Activated B cell treated with CpG ODN at 0.5 μM for 24 hours (primary cell): ENCODE results near the gene CMTR2. TPM values are rescaled to one million over a fixed set of nuclear protein-coding genes. Genes with fewer than 3 reads are reported as not detected.

Source experiments
- ATAC-seq: fragments of 200-7000 bp; cut with Tn5 transposase; one replicate; pipeline ENCODE4 v1.10.0; 2021; ENCODE audit warnings: low read depth, mild to moderate bottlenecking, moderate library complexity
- CTCF ChIA-PET: fragments of 350-600 bp; sonication (Branson Sonifier 250); formaldehyde crosslinking; loops from one replicate; lab custom pipeline; 2021; ENCODE audit warnings: antibody characterized with exemption; lab: Charles Lee
- POLR2A ChIA-PET: fragments of 350-600 bp; sonication (Branson Sonifier 250); formaldehyde crosslinking; loops from one replicate; lab custom pipeline; 2021; ENCODE audit warnings: antibody characterized with exemption; lab: Charles Lee
- DNase-seq: peaks from one replicate; pipeline ENCODE4 v3.0.0; 2022
- H3K27ac Mint-ChIP-seq: one replicate; pipeline ENCODE4 v1.8.0; 2020; ENCODE audit warnings: mixed read lengths
- H3K27me3 Mint-ChIP-seq: one replicate; pipeline ENCODE4 v1.8.0; 2021; ENCODE audit warnings: mixed read lengths
- H3K36me3 Mint-ChIP-seq: one replicate; pipeline ENCODE4 v1.8.0; 2021; ENCODE audit warnings: low read depth, mixed read lengths
- H3K4me1 Mint-ChIP-seq: one replicate; pipeline ENCODE4 v1.8.0; 2021; ENCODE audit warnings: mixed read lengths
- H3K4me3 Mint-ChIP-seq: one replicate; pipeline ENCODE4 v1.8.0; 2020; ENCODE audit warnings: mild to moderate bottlenecking, mixed read lengths
- H3K9me3 Mint-ChIP-seq: one replicate; pipeline ENCODE4 v1.8.0; 2020; ENCODE audit warnings: mixed read lengths
- intact Hi-C: fragments of 100-400 bp; cut with micrococcal nuclease; formaldehyde crosslinking; loops from one replicate; pipeline ENCODE4 v1.15.1; 2024
- total RNA-seq: library from RNA; stranded (reverse); gene quantifications from 2 replicates; pipeline ENCODE4 v1.2.3, GENCODE V29; 2022
- TF ChIP-seq, protein P1 (sequence below): fragments of 200-600 bp; IDR thresholded peaks from one replicate; pipeline ENCODE4 v1.8.0; 2022; ENCODE audit warnings: antibody characterized with exemption, mild to moderate bottlenecking

Gene CMTR2
- total RNA-seq, 1 donor from 2014 or later: 35.3 TPM

DNA sequence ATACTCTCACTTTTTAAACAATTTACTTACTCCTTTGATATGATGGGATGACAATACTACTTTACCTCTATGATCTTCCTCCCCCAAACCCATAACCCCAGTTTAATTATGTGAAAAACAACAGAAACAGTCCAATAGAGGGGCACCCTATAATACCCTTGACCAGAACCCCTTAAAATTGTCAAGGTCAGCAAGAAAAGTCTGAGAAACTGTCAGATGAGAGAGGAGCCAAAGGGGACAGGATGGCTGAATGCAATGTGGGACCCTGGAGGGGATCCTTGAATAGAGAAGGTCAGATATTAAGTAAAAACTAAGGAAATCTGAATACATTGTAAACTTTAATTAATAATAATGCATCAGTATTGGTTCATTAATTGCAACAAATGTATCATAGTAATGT is 42.9 kb downstream of the CMTR2 start:
- TF ChIP-seq, protein P1, sequence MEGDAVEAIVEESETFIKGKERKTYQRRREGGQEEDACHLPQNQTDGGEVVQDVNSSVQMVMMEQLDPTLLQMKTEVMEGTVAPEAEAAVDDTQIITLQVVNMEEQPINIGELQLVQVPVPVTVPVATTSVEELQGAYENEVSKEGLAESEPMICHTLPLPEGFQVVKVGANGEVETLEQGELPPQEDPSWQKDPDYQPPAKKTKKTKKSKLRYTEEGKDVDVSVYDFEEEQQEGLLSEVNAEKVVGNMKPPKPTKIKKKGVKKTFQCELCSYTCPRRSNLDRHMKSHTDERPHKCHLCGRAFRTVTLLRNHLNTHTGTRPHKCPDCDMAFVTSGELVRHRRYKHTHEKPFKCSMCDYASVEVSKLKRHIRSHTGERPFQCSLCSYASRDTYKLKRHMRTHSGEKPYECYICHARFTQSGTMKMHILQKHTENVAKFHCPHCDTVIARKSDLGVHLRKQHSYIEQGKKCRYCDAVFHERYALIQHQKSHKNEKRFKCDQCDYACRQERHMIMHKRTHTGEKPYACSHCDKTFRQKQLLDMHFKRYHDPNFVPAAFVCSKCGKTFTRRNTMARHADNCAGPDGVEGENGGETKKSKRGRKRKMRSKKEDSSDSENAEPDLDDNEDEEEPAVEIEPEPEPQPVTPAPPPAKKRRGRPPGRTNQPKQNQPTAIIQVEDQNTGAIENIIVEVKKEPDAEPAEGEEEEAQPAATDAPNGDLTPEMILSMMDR: no peak
- no peak for ATAC-seq
- Mint-ChIP-seq H3K4me1 (no peaks in the 10 kb centered on the region), H3K9me3 (no peaks in the 10 kb centered on the region), H3K36me3 (no peaks in the 10 kb centered on the region), H3K27ac (no peak overlapping the region), H3K4me3 (no peak overlapping the region), H3K27me3 (peaks cover 5% of the 10 kb centered on the region)
- intact Hi-C loops: no loop called here
- ChIA-PET CTCF (no interaction called here), POLR2A (no interaction called here)
- DNase-seq: no peak

DNA sequence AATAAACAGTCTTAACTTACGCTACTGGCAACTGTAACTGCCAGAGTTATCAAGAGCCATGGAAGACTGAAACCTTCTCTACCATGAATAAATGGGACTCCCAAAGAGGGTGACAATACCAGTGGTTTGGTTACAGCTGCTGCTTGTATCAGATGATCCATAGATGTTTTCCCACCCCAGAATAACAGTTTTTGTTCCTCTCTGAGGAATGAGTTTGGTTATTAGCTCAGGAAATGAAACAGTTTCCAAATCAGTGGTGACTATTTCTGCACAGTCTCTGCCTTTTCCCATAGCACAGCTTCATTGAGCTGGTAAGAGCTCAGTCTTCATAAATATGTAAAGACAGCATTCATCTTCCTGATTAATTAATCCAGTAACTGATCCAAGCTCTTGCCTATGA is 44.7 kb downstream of the CMTR2 start:
- TF ChIP-seq, protein P1: no peak
- H3K9me3 Mint-ChIP-seq: no peaks in the 10 kb centered on the region
- DNase-seq (no peak), ATAC-seq (no peak)
- no peaks in the 10 kb centered on the region for H3K4me1 Mint-ChIP-seq
- intact Hi-C loops: no loop called here
- no peak overlapping the region for H3K27ac Mint-ChIP-seq
- POLR2A ChIA-PET: no interaction called here
- CTCF ChIA-PET: no interaction called here
- H3K27me3 Mint-ChIP-seq: peaks cover 5% of the 10 kb centered on the region
- H3K4me3 Mint-ChIP-seq: no peak overlapping the region
- no peaks in the 10 kb centered on the region for H3K36me3 Mint-ChIP-seq

DNA sequence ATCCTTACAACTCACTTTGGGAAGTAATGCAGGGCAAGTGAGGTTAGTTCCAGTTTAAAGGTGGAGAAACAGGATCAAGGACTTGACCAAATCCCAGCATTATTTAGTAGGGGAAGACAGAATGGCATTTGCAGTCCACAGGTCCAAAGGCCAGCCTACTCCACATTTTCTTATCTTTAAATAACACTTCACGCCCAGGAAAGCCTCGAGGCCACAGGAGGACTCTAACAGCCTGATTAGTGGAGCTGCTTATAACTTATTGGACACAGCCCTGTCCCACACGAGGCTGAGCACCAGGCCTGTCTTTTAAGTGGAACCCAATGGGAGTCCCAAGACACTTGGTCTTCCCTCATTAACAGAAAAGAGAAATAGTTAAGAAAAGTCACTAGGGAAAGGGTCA is 46.6 kb downstream of the CMTR2 start:
- no peak overlapping the region for H3K4me3 Mint-ChIP-seq

DNA sequence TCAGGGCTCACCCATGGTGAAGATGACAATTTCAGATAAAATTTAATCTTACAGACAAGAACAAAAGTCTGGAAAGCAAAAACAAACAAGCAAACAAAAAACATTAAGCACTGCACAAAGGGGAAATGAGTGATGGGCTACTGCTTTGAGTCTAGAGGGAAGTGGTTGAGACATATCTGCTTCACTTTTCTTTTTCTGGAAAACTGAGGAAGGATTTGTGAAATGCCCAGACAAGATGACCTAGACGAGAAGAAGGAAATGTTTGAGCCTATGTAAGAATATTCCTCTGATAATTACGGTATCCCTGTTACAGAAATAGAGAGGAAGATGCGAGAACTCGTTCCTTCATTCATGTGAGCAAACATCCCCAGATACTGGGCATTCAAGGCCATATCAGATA is 47.2 kb downstream of the CMTR2 start:
- TF ChIP-seq, protein P1: no peak
- ChIA-PET CTCF (no interaction called here), POLR2A (no interaction called here)
- Mint-ChIP-seq H3K4me3 (no peak overlapping the region), H3K9me3 (no peaks in the 10 kb centered on the region), H3K4me1 (no peaks in the 10 kb centered on the region), H3K27ac (no peak overlapping the region), H3K27me3 (peaks cover 5% of the 10 kb centered on the region), H3K36me3 (no peaks in the 10 kb centered on the region)
- DNase-seq (no peak), ATAC-seq (no peak)
- intact Hi-C loops: no loop called here

More for the DNA sequence above, 46.6 kb downstream of the CMTR2 start:
- intact Hi-C loops: no loop called here
- Mint-ChIP-seq H3K36me3 (no peaks in the 10 kb centered on the region), H3K9me3 (no peaks in the 10 kb centered on the region), H3K27ac (no peak overlapping the region), H3K4me1 (no peaks in the 10 kb centered on the region), H3K27me3 (peaks cover 5% of the 10 kb centered on the region)
- DNase-seq (no peak), ATAC-seq (no peak)
- TF ChIP-seq, protein P1: no peak
- ChIA-PET POLR2A (no interaction called here), CTCF (no interaction called here)

Other genes starting within 250 kb of the CMTR2 start
- not detected in 2 replicates for gene HYDIN, start 58.7 kb downstream of the CMTR2 start, total RNA-seq
- not detected in 2 replicates for gene CALB2, start 69.3 kb upstream of the CMTR2 start, total RNA-seq
- gene TLE7, start 152.7 kb upstream of the CMTR2 start, total RNA-seq: not detected in 2 replicates
- gene ZNF23, start 172.8 kb upstream of the CMTR2 start, total RNA-seq: 13.3 and 14.6 TPM in 2 replicates
- gene ZNF19, start 199.9 kb upstream of the CMTR2 start, total RNA-seq: 10.5 TPM in 2 replicates
- gene CHST4, start 237.0 kb upstream of the CMTR2 start, total RNA-seq: not detected in 2 replicates